GM12878 (cell line): ENCODE measurements around the gene PPP1CA. TPM values are rescaled to one million over a fixed set of nuclear protein-coding genes. Genes with fewer than 3 reads are reported as not detected.

Experiments
- ATAC-seq: fragments of 200-7000 bp; cut with Tn5 transposase; 3 replicates; pipeline ENCODE4 v1.9.1; 2020; ENCODE audit warnings: mild to moderate bottlenecking, moderate library complexity
- BruUV-seq: library from RNA; stranded (reverse); fragments of 400-500 nt; replicated peaks from 2 replicates; lab custom pipeline; 2021; lab: Mats Ljungman, UMichigan
- CTCF ChIA-PET: fragments of 300-600 bp; sonication (Branson Sonifier 250); formaldehyde crosslinking; extraction: SDS; loops from one replicate; lab custom pipeline; 2021; ENCODE audit warnings: inconsistent platforms; lab: Yijun Ruan, JAX
- POLR2A ChIA-PET: fragments of 350-600 bp; formaldehyde crosslinking; extraction: SDS; loops from one replicate; lab custom pipeline; 2021; ENCODE audit warnings: inconsistent platforms; lab: Charles Lee
- RAD21 ChIA-PET: fragments of 300-600 bp; sonication (Branson Sonifier 250); formaldehyde crosslinking; loops from one replicate; lab custom pipeline; 2023; ENCODE audit warnings: antibody characterized with exemption; ENCODE audit not compliant: unreplicated experiment; lab: Charles Lee
- SMC1A ChIA-PET: fragments of 300-600 bp; sonication (Branson Sonifier 250); formaldehyde crosslinking; loops from one replicate; lab custom pipeline; 2023; ENCODE audit not compliant: unreplicated experiment, uncharacterized antibody; lab: Charles Lee
- DNase-seq: peaks from one replicate; pipeline ENCODE4 v3.0.0-alpha.2; 2011; ENCODE audit warnings: low read depth, low spot score
- FAIRE-seq: peaks from 3 replicates; lab custom pipeline; 2011; peaks lifted over from hg19 to GRCh38; lab: Jason Lieb, UNC
- H2AFZ ChIP-seq: 2 replicates; pipeline ENCODE4 v1.6.0; 2011; ENCODE audit warnings: low read depth, low read length, control low read depth; ENCODE audit not compliant: control insufficient read depth
- H3K27ac ChIP-seq: 2 replicates; pipeline ENCODE4 v1.5.1; 2011; ENCODE audit warnings: control low read depth; ENCODE audit not compliant: control insufficient read depth, insufficient read depth
- H3K27me3 ChIP-seq, 2 experiments: replicated peaks in 1 of 2; 2 replicates each; pipeline versions ENCODE4 v1.6.0 to v1.6.1; 2011; ENCODE audit warnings: low read length in 1 of 2; ENCODE audit not compliant: control insufficient read depth in 2 of 2, insufficient read depth in 2 of 2
- H3K36me3 ChIP-seq, 2 experiments: 2 replicates each; pipeline ENCODE4 v1.5.1; 2011; ENCODE audit warnings: low read length in 1 of 2; ENCODE audit not compliant: control insufficient read depth in 2 of 2, insufficient read depth in 2 of 2
- H3K4me1 ChIP-seq: 2 replicates; pipeline ENCODE4 v1.6.1; 2011; ENCODE audit warnings: mild to moderate bottlenecking, low read length, moderate library complexity, mixed read lengths; ENCODE audit not compliant: control insufficient read depth, insufficient read depth
- H3K4me2 ChIP-seq: 2 replicates; pipeline ENCODE4 v1.6.0; 2011; ENCODE audit warnings: control low read depth; ENCODE audit not compliant: control insufficient read depth, insufficient read depth
- H3K4me3 ChIP-seq: fragments of 200-600 bp; sonication (generic); 2 replicates; pipeline ENCODE4 v1.5.1; 2016
- H3K79me2 ChIP-seq: 2 replicates; pipeline ENCODE4 v1.6.0; 2011; ENCODE audit warnings: low read length; ENCODE audit not compliant: control insufficient read depth, insufficient read depth
- H3K9ac ChIP-seq: 2 replicates; pipeline ENCODE4 v1.8.0; 2011; ENCODE audit warnings: low read length, control low read depth, mixed read lengths; ENCODE audit not compliant: control insufficient read depth, insufficient read depth
- H3K9me3 ChIP-seq: replicated peaks from 3 replicates; pipeline ENCODE4 v1.5.1; 2011; ENCODE audit warnings: mild to moderate bottlenecking, low read length; ENCODE audit not compliant: control insufficient read depth, insufficient read depth
- H4K20me1 ChIP-seq: 2 replicates; pipeline ENCODE4 v1.6.0; 2011; ENCODE audit not compliant: control insufficient read depth, insufficient read depth
- ATF7 ChIP-seq: fragments of 450-650 bp; IDR thresholded peaks from 2 replicates; pipeline ENCODE4 v1.6.1; 2016; ENCODE audit warnings: low read depth, mild to moderate bottlenecking
- BCLAF1 ChIP-seq: fragments of 450-650 bp; IDR thresholded peaks from 2 replicates; pipeline ENCODE4 v1.6.1; 2017; ENCODE audit warnings: antibody characterized with exemption, mild to moderate bottlenecking, moderate library complexity
- POLR2A ChIP-seq: IDR thresholded peaks from 2 replicates; pipeline ENCODE4 v1.6.1; 2011; ENCODE audit warnings: low read depth, mild to moderate bottlenecking, low read length
- POLR2AphosphoS5 ChIP-seq: IDR thresholded peaks from 2 replicates; pipeline ENCODE4 v1.6.1; 2011; ENCODE audit warnings: mild to moderate bottlenecking, low read length, inconsistent platforms
- WGBS: methylation state at CpG from one replicate; pipeline ENCODE4 v1.1.6; 2016; ENCODE audit warnings: low lambda C conversion rate; ENCODE audit not compliant: insufficient replicate concordance, insufficient coverage; ENCODE audit errors: missing lambda C conversion rate; 5-methylcytosine and 5-hydroxymethylcytosine counted together
- in situ Hi-C: fragments of 300-500 bp; cut with MboI; formaldehyde crosslinking; loops from 9 replicates; pipeline ENCODE4 v1.14.3; 2018; ENCODE audit warnings: mixed read lengths
- intact Hi-C: fragments of 100-400 bp; cut with micrococcal nuclease; formaldehyde crosslinking; loops from one replicate; pipeline ENCODE4 v1.14.2; 2022; ENCODE audit not compliant: unreplicated experiment
- polyA plus RNA-seq, 11 experiments: library from polyadenylated mRNA; depleted of rRNA in 4 of 11; unstranded in 6 of 11; stranded (reverse) in 5 of 11; fragments of >200 nt; fragmentation: Nextera tagmentation in 4 of 11; fragmentation: Illumina TruSeq in 1 of 11; extraction: Ambion mirVana in 4 of 11; extraction: Trizol in 1 of 11; gene quantifications; 1 replicate in 1 of 11; 2 replicates in 10 of 11; pipeline versions ENCODE4 v1.2.1 to v1.2.3, GENCODE V29; 2011 to 2016; ENCODE audit warnings: inconsistent platforms in 2 of 11, missing spikeins in 2 of 11, low read depth in 1 of 11
- total RNA-seq, 4 experiments: library from RNA; depleted of rRNA in 3 of 4; stranded (reverse); fragments of >200 nt in 3 of 4; fragmentation: Illumina TruSeq in 1 of 4; extraction: Trizol in 1 of 4; gene quantifications; 2 replicates each; pipeline versions ENCODE4 v1.2.1 to v1.2.3, GENCODE V29; 2013 to 2021

The PPP1CA gene
- total and polyA plus RNA-seq, 10 of the 15 experiments (the other 5 are each of a cell fraction or from before 2014, with no cell fraction given), result 26.4 to 458 (median 240) TPM

GRCh38 chr11:67396587-67397389 is 4.9 kb downstream of the PPP1CA start:
- 41% methylated on average over 13 of the region's 13 CpGs for WGBS
- ChIA-PET POLR2A (interaction anchor here (0.7 kb wide), 1 partner anchor 41 kb away, joined by 4 read pairs; the partner anchor contains the start of gene PTPRCAP), RAD21 (interaction anchor here (0.8 to 1.5 kb wide), 2 partner anchors 71 to 90 kb away, joined by 3 to 4 read pairs; no protein-coding TSS in a partner anchor), CTCF (interaction anchor here (0.8 to 1.5 kb wide), 5 partner anchors 16 to 109 kb away, joined by 3 to 5 read pairs (median 3); no protein-coding TSS in a partner anchor), SMC1A (interaction anchor here (1.1 kb wide), 1 partner anchor 40 kb away, joined by 3 read pairs; no protein-coding TSS in a partner anchor)
- DNase-seq, result no peak
- no peaks in the 10 kb centered on the region for H3K27me3 ChIP-seq
- peak overlapping the region; percentile 64; the same call in 1 of the 2 replicates for H3K4me2 ChIP-seq
- H3K79me2 ChIP-seq, result peaks cover 44% of the 10 kb centered on the region
- no TSS peak for BruUV-seq
- no peak overlapping the region for H3K9ac ChIP-seq
- H4K20me1 ChIP-seq, result no peaks in the 10 kb centered on the region; the same call in 1 of the 2 replicates
- FAIRE-seq, result no peak
- H3K4me1 ChIP-seq, result peaks cover 19% of the 10 kb centered on the region
- no peak overlapping the region for H2AFZ ChIP-seq
- peak overlapping the region; percentile 18; the same call in 1 of the 2 replicates for H3K27ac ChIP-seq
- no peak for ATAC-seq
- in situ Hi-C loops, result no loop called here
- 0 out of 2 replicates have a peak, but pooled peaks have one; percentile 13 for TF ChIP-seq ATF7
- TF ChIP-seq POLR2AphosphoS5, result 0 out of 2 replicates have a peak, but pooled peaks have one; percentile 5
- TF ChIP-seq BCLAF1, result no peak
- TF ChIP-seq POLR2A, result peak; percentile 70
- H3K4me3 ChIP-seq, result no peak overlapping the region
- no peaks in the 10 kb centered on the region for H3K9me3 ChIP-seq
- H3K36me3 ChIP-seq, result peaks cover 23 to 30% of the 10 kb centered on the region in 2 experiments
- intact Hi-C loops, result no loop called here
